KOPT-K1 (cell line): ENCODE data around the gene ZNF774.

Source experiments
- H3K27ac ChIP-seq: fragments of 200-600 bp; sonication (generic); 2 replicates; pipeline ENCODE4 v1.5.1; 2016; ENCODE audit warnings: antibody characterized with exemption, mild to moderate bottlenecking, low read depth, low read length; ENCODE audit not compliant: poor library complexity, severe bottlenecking
- H3K36me3 ChIP-seq: fragments of 200-600 bp; sonication (generic); 2 replicates; pipeline ENCODE4 v1.5.1; 2017; ENCODE audit warnings: antibody characterized with exemption, mild to moderate bottlenecking, low read length, moderate library complexity; ENCODE audit not compliant: insufficient read depth
- H3K9me3 ChIP-seq: fragments of 200-600 bp; sonication (generic); 2 replicates; pipeline ENCODE4 v1.5.1; 2017; ENCODE audit warnings: antibody characterized with exemption, low read length, mild to moderate bottlenecking; ENCODE audit not compliant: insufficient read depth, poor library complexity, severe bottlenecking

The ZNF774 gene

DNA sequence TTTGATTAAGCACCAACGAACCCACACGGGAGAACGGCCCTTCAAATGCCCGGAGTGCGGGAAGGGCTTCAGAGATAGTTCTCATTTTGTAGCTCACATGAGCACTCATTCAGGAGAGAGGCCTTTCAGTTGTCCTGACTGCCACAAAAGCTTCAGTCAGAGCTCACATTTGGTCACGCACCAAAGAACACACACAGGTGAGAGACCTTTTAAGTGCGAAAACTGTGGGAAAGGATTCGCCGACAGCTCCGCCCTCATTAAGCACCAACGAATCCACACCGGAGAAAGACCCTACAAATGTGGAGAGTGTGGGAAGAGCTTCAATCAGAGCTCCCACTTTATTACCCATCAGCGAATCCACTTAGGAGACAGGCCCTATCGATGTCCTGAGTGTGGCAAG lies 8.7 kb downstream of the ZNF774 start:
- Histone ChIP-seq H3K36me3 (no peaks in the 10 kb centered on the region), H3K27ac (no peak overlapping the region), H3K9me3 (no peaks in the 10 kb centered on the region)

DNA sequence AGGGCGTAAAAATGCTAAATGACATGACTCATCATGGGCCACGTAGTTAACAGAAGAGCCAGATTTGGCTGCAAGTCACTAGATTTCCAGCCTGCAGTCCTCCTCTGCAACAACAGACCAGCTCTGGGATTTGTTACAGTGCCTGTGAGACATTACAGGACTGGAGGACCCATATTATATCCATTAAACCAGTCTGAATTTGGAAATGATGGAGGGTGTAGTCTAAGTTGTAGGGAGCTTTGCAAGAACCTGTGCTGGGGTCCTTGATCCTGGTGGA lies 10.8 kb downstream of the ZNF774 start:
- no peaks in the 10 kb centered on the region for H3K36me3 ChIP-seq
- H3K9me3 ChIP-seq = no peaks in the 10 kb centered on the region
- H3K27ac ChIP-seq = no peak overlapping the region

GRCh38 chr15:90364251-90364650 lies 12.2 kb downstream of the ZNF774 start:
- Histone ChIP-seq H3K36me3 (no peaks in the 10 kb centered on the region), H3K27ac (no peak overlapping the region), H3K9me3 (no peaks in the 10 kb centered on the region)

DNA sequence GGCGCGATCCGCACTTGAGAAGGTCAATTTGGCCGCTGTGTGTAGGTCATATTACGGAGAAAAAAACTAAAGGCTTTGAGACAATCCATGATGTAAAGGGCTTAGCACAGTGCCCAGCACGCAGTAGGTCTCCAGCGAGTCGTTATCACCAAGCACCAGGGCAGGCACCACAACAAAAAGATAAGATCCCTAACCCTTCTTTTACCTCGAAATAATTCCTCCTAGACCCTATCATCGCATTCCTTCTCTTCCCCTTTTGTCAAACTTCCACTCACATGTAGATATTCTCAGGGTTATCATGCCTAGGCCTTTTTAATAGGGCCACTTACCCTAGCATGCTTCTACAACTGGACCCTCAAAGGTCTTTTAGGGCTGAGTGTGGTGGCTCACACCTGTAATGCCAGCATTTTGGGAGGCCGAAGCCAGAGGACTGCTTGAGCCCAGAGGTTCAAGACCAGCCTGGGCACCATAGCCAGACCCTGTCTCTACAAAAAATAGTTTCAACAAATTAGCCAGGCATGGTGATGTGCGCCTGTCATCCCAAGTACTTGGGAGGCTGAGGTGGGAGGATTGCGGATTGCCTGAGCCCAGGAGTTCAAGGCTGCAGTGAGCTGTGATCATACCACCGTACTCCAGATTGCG lies 13.5 kb downstream of the ZNF774 start:
- no peaks in the 10 kb centered on the region for H3K9me3 ChIP-seq
- no peaks in the 10 kb centered on the region for H3K36me3 ChIP-seq
- H3K27ac ChIP-seq = no peak overlapping the region

DNA sequence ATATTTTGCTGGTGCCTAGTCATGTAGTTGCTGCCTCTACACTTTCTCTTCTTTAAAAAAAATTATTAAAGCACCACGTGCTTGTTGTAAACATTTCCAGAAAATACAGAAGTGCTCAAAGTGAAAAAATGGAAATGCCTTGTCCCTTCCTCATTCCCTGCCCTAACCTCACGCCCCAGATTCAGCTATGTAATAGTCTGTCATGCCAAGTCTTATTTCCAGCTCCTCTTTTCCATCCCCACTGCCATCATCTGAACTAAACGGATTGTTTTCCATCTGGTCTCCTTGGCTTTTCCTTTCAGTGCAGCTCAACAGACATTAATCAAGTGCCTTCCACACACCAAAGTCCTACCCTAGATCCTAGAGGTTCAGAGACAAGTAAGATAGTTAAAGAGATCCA lies 15.5 kb downstream of the ZNF774 start:
- no peaks in the 10 kb centered on the region for H3K36me3 ChIP-seq
- no peak overlapping the region for H3K27ac ChIP-seq
- H3K9me3 ChIP-seq = no peaks in the 10 kb centered on the region

- Histone ChIP-seq H3K36me3 (no peaks in the 10 kb centered on the region), H3K9me3 (peaks cover 26% of the 10 kb centered on the region), H3K27ac (no peak overlapping the region)
Measured at GRCh38 chr15:90375071-90375470, 23.0 kb downstream of the ZNF774 start.

DNA sequence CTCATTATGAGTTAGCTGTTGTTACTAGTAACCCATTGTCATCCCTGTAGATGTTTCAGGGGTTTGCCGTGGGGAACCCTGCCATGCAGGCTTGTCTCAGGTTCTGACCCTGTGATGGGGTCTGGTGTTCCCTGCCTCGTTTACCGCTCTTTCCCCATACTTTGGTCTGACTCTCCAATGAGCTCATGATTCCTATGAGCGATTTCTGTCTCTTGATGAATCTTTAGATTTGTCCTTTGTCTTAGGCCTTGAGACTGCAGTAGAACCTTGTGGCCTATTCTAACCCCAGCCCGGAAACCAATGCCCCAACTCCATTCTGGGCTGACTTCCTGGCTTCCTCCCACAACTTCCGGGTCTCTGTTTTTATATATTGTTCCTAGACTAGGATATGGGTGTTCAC lies 24.7 kb downstream of the ZNF774 start:
- Histone ChIP-seq H3K36me3 (no peaks in the 10 kb centered on the region), H3K27ac (peak overlapping the region; percentile 66), H3K9me3 (peaks cover 30% of the 10 kb centered on the region)

GRCh38 chr15:90379263-90379662 lies 27.2 kb downstream of the ZNF774 start:
- Histone ChIP-seq H3K27ac (no peak overlapping the region), H3K9me3 (peaks cover 30% of the 10 kb centered on the region), H3K36me3 (no peaks in the 10 kb centered on the region)

DNA sequence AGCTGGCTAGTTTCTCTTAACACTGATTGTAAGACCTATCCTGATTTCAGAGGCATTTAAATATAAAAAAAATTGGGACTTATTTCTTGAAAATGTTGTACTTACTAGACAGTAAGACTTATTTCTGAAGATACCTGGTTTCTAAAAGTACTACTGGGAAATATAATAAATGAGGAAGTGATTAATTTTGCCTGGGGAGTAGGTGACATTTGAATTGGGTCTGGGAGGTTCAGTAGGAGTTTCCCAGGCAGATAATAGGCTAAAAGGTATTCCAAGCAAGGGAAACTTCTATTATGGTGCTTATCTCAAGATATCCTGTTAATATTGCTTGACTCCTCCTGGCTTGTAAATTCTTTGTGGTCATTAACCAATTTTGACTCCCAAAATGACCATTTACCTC lies 29.4 kb downstream of the ZNF774 start:
- no peak overlapping the region for H3K27ac ChIP-seq
- peaks cover 30% of the 10 kb centered on the region for H3K9me3 ChIP-seq

DNA sequence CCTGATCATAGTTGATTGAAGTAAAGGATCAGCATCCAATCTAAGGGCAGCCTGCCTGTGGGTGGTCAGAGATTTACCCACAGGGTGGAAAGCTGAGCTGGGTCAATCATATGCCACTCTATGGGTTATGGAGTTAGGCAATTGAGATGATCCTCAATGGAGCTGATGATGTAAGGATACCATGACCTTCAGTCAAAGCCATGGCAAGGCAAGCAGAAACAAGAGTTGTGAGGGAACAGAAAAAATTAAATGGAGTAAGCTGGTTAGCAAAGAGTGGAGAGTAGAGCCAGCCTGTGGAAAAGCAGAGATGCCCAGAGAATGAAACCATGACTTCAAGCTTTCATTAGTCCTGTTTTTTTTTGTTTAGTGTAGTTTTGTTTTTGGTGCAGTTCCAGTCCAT lies 30.2 kb downstream of the ZNF774 start:
- peaks cover 30% of the 10 kb centered on the region for H3K9me3 ChIP-seq
- no peak overlapping the region for H3K27ac ChIP-seq
- H3K36me3 ChIP-seq = no peaks in the 10 kb centered on the region

More for the DNA sequence above, 29.4 kb downstream of the ZNF774 start:
- H3K36me3 ChIP-seq = no peaks in the 10 kb centered on the region

DNA sequence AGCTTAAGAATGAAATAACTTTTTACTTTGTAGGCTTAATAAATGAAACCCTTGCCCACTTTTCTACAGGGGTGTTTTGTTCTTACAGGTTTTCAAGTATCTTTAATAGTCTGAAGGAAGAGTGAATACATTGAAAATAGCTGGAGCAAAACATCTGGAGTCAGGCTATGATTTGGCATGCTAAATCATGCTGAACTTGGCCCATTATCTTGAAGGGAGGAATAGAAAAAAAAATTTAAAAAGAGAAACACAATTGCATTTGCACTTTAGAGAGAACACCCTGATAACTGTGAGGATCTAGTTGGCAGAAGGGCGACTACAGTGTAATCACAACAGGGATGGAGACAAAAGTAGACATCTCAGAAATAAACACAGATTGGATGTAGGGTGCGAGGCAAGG lies 34.1 kb downstream of the ZNF774 start:
- Histone ChIP-seq H3K9me3 (no peaks in the 10 kb centered on the region), H3K36me3 (peaks cover 14% of the 10 kb centered on the region), H3K27ac (no peak overlapping the region)

GRCh38 chr15:90387534-90388461 lies 35.7 kb downstream of the ZNF774 start, which contains the start of gene IQGAP1:
Gene IQGAP1, plus strand, starts transcription at chr15:90388242. Its CDS starts 100 bp downstream, at chr15:90388342.
- Histone ChIP-seq H3K36me3 (peaks cover 29% of the 10 kb centered on the region), H3K27ac (peak within 1 kb of the TSS; percentile 75), H3K9me3 (no peaks in the 10 kb centered on the region)

DNA sequence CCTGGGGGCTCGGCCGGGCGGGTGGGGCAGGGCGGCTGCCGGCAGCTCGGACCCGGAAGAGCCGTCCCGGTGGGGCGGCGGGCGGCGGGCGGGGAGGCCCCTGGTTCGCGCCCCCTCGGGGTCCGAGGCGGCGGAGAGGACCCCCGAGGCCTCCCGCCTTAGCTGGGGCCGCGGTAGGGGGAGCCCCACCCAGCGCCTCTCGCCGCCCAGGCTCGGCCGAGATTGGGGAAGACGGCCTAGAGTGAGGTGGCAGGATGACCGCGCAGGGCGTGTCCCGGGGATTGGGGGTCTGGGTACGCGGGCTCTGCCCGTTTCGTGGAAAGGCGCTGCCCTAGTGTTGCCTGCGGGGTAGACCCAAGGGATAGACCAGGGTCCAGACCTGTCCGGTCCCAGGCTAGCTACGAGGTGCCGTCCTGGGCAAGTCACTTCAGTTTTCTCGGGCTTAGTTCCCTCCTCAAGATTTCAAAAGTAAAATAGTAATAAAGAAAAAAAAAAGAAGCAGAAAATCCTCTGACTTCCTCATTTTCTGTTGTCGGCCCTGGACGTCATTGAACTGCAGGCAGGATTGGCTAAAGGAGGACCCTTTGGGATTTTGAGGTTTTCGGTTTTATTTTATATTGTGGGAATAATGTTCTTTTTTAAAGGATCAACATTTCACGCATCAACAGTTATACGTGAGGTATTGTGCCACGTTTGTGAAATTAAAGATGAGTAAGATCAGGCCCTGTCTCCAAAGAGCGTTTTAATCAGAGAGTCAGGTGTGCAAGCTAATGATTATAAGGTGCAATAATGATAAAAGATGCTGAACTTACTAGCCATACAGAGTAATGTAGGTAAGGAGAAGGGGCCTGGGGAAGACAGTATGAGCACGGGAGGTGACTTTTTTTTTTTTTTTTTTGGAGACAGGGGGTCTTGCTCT lies 36.6 kb downstream of the ZNF774 start:
- H3K36me3 ChIP-seq = peaks cover 37% of the 10 kb centered on the region
- peak overlapping the region; percentile 75 for H3K27ac ChIP-seq
- no peaks in the 10 kb centered on the region for H3K9me3 ChIP-seq

DNA sequence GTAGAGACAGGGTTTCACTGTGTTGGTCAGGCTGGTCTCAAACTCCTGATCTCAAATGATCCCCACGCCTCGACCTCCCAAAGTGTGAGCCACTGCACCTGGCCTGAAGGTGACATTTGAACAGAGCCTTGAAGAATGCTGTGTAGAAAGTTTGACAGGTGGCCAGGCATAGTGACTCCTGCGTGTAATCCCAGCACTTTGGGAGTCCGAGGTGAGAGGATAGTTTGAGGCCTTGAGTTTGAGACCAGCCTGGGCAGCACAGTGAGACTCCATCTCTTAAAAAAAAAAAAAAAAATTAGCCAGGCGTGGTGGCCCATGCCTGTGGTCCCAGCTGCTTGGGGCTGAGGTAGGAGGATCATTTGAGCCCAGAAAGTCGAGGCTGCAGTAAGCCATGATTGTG lies 37.4 kb downstream of the ZNF774 start:
- Histone ChIP-seq H3K27ac (no peak overlapping the region), H3K36me3 (peaks cover 38% of the 10 kb centered on the region), H3K9me3 (no peaks in the 10 kb centered on the region)

DNA sequence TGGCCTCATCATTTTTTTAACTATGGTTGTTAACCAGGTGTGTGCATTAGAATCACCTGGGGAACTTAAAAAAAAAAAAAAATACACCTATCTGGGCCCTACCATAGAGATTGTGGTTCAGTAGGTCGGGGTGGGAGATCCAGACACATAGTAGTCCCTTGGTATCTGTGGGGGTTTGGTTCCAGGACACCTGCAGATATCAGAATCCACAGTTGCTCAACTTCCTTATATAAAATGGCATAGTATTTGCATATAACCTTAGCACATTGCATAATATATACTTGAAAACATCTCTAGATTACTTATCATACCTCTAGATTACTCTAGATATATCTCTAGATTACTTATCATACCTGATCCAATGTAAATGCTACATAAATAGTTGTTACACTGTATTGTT lies 41.0 kb downstream of the ZNF774 start:
- H3K9me3 ChIP-seq = no peaks in the 10 kb centered on the region
- no peak overlapping the region for H3K27ac ChIP-seq
- peaks cover 43% of the 10 kb centered on the region for H3K36me3 ChIP-seq
